Stimulated activated CD4-positive, alpha-beta T cell treated with anti-CD3 and anti-CD28 coated beads, Interleukin-12 subunit alpha, Interleukin-12 subunit beta, amount 100 ng/mL, for 24 hours (primary cell): ENCODE measurements around the gene CD68.
A peak's percentile ranks its signal among the peaks of the same experiment; 100 is the strongest.
"Not testable (repeated sequence)": the region's sequence is repeated elsewhere in the genome, so short reads cannot be mapped to it uniquely, and the experiment has no call there.

Source experiments
- DNase-seq, 2 experiments: peaks; one replicate each; pipeline ENCODE4 v3.0.0-alpha.2; 2020; ENCODE audit warnings: low read depth in 2 of 2

The CD68 gene

DNA sequence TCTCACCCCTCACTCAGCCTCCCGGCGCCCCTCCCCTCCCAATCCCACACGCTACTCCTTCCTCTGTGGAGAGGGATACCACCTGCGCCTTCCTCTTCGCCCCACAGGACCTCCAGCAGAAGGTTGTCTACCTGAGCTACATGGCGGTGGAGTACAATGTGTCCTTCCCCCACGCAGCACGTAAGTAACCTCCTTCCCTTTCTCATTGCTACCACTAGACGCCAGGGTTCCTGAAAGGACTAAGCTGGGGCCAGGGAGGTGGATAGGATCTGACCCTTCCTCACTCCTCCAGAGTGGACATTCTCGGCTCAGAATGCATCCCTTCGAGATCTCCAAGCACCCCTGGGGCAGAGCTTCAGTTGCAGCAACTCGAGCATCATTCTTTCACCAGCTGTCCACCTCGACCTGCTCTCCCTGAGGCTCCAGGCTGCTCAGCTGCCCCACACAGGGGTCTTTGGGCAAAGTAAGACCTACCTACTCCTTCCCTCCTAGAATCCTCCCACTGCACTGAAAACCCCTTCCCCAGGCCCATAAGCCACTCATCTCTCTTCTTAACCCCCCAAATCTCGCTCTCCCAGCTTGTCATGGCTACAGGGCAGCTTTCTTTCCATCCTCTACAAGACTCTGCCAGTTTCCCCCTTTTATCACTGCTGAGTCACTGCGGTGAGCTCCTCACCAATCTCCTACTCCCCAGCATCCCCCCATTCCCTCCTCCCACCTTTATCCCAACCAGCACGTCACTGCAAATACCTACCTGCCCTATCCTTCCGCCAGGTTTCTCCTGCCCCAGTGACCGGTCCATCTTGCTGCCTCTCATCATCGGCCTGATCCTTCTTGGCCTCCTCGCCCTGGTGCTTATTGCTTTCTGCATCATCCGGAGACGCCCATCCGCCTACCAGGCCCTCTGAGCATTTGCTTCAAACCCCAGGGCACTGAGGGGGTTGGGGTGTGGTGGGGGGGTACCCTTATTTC, 1.5 kb downstream of the CD68 start:
- no peak for DNase-seq

DNA sequence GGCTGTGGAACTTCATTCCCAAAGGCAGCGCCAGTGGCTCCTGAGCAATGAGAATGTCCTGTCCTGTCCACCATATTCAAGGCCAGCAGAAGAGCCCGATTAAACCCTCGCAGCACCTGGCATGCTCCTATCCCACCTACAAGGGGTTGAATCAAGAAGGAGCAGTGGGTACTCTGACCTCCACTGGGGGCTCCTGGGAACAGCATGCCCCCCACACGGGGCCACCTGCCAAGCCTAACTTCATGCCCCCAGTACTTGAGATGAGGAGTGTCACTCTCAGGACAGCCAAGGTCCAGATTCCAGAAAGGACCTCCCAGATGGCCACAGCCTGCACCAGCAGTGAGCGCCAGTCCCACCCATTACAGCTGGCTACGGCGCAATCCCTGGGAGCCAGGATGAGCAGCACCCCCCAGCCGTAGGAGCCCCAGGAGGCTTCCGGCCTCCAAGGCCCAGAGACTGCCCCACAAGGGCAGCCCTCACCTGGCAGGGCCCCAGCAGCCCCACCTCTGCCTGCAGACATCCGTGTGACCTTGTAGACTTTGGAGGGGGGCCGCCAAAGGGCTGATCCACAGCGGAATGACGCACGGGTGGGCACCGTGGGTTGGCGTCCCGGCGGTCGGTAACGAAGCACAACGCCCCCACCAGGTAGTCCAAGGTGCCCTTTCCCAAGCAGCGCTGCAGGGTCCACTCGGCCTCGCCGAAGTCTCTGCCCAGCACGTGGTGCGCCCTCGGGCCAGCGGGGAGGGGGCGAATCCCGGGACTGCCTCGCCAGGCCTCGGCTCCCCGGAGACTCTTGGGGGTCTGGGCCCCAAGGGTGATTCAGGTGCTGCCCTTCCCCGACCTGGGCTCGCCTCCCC, 3.2 kb downstream of the CD68 start:
- no peak for DNase-seq

DNA sequence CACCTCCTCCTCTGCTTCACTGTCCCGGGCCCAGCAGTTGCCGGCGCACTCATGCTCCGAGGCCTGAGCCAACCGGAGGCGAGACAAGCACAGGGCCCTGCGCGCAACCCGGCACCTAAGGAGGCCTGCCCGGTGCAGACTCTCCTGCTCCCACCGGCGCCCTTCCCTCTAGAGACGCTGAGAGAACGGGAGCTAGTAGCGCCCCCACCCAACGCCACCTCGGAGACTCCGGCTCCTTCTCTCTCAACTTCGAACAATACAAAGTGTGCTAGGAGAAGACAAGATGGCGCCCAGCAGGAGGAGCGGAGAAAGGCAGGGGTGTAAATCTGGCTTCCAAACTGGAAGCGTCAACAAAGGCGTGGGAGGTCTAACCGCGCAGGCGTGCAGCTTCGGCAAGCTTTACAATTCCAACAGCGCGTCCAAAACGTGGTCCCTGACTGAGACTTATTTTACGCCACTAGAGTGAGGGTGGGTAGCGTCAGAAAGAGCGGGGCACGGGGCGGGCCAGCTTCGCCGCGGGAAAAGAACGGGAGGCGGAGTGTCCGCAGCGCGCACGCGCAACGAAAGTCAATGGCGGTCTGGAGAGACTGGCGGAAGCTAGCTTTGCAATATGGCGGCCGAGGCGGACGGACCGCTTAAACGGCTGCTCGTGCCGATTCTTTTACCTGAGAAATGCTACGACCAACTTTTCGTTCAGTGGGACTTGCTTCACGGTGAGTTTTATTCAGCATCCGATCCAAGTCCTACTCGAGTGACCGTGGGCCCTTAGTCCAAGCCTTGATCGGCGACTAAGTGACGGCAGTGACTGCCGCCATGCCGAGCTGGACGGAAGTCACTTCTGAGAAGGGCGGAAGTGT, 4.0 kb downstream of the CD68 start, which contains the start of gene MPDU1:
TSS of gene MPDU1 (plus strand) at position 600 of the 857 bp plus-strand sequence. CDS start at position 611, 11 bp downstream.
- peak; percentile 91 for DNase-seq

DNA sequence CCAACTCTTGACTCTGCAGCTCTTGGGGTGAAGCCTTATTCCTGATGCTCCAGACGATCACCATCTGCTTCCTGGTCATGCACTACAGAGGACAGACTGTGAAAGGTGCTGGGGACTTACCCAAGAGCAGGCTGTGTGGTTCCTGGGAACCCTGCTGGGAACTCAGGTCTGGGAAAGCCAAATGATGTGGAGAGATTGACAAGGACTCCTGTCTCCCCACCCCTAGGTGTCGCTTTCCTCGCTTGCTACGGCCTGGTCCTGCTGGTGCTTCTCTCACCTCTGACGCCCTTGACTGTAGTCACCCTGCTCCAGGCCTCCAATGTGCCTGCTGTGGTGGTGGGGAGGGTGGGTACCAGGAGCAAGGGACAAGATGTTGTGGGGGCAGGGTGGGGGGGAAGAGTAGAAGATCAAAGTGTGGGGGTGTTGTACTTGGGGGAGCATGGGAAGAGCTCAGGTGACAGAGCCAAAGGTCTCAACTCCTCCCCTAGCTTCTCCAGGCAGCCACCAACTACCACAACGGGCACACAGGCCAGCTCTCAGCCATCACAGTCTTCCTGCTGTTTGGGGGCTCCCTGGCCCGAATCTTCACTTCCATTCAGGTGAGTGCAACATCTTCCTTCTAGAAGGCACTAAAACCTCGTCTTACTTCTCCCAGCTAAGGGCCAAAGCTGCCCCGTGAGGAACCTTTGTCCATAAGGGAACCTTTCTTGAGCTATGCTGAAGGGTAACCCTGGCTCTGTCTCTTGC, 7.4 kb downstream of the CD68 start:
- no peak for DNase-seq

DNA sequence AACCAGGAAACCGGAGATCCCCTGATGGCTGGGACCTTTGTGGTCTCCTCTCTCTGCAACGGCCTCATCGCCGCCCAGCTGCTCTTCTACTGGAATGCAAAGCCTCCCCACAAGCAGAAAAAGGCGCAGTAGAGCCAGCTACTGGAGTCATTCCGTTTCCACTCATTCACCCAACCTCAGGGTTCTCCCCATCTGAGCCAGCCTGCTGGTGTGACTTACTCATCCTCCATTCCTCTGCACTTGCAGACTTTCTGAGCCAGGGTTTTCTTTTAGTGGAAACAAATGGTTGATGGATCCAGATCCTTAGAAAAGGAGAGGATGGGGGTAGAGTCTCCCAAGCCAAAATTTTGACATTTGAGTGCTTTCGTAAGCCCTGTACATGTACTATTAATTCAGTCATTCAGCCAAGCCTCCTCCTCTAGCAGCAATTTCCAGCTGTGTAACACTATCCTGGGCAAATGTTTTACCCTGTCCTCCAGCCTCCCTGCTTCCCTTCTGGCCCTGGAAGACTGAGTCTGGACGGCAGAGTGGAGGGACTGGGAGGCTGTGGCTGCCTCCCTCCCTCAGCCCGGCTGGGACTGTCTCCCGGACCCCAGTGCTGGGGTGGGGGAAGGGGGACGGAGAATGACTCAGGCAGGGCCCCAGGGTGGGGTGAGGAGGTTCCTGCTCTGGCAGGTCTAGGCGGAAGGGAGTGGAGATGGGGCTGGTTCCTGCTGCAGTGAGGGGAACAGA, 8.1 kb downstream of the CD68 start:
- no peak for DNase-seq

DNA sequence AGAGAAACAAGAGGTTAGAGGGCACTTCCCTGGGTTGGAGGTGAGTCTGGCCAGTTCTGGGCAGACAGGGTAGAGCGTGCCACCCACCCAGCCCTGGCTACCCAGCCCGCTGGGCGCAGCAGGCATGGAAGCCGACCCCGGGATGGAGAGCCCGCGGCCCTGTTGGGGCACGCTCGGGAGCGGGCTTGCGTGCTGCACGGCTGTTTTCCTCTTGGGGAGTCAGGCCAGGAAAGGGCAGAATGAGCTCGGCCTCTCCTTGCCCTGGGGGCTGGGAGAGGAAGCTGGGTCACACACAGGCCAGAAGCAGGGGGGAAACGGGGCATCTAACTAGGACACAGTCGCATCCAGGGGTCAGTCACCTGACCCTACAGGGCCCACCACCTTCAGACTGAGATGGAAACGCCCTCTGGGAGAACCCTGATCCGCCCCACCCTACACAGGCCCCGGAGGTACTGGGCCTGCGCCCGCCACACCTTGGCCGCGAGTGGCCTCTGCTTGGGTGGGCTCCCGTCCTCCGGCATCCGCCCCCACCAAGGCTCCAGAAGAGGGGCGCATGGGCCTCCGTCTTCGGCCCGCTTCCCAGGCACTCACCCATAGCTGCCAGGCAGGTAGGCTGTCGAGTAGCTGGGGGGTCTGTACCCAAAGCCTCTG, 9.2 kb downstream of the CD68 start:
- no peak for DNase-seq

DNA sequence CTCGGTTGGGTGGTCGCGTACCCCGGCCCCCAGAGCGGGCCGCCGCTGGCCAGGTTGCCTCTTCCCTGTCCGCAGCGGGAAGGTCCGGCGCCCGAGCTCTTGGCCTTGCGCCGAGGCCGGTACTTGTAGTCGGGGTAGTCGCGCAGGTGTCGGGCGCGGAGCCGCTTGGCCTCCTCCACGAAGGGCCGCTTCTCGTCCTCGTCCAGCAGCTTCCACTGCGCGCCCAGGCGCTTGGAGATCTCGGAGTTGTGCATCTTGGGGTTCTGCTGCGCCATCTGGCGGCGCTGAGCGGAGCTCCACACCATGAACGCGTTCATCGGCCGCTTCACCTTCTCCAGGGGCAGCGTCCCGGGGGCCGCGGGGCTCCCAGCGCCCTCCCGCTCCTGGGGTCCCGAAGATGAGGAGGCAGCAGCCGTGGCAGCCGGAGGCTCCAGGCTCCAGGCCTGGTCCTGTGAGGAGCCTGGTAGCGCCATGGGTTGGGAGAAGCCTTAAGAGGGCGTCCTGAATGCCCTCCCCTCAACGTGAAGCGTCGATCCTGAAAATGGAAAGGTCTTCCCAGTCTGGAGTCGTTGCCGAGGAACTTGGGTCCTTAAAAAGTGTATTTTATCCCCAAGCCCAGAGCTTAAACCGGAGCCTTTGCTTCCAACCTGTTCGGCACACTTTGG, 9.9 kb downstream of the CD68 start:
- peak; percentile 46 to 49 for DNase-seq

DNA sequence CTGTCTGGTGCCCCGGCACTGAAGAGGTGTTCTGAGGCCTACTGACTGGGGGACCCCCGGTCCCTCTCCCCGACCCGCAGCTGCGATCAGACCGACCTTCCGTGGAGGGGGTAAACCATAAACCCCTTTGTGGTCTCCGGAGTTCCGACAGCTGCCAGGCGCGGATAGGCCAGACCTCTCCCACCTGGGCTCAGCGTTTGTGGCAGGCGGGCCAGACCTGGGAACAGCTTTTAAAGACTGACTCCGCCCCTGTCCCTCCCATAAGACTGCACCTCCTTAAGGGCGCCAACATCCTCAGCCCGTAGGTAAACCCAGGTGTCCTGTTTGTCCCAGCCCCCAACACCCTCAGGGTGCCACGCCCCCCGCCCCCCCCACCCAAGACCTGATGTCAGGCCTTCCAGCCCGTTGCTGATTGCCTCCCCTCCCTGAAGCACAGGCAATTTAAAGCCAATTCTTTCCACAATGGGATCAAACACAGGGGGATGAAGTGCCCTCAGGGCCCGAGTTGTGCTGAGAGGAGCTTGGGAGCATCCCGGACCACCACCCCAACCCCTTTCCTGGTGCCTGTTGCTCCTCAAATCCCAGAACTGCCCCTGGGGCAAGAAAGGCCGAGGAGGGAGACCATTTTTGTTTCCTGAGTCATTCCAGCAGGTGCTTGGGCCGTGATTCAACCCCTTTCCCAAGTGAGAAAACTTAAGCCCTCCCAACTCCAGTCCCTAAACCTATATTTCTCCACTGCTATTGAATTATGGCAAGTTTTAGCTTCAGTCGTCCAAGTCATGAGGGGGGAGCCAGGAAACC, 10.7 kb downstream of the CD68 start, which contains the start of gene SOX15:
TSS of gene SOX15 (minus strand) at position 204 of the 801 bp plus-strand sequence. CDS start 418 bp downstream, outside the sequence.
- no peak for DNase-seq

DNA sequence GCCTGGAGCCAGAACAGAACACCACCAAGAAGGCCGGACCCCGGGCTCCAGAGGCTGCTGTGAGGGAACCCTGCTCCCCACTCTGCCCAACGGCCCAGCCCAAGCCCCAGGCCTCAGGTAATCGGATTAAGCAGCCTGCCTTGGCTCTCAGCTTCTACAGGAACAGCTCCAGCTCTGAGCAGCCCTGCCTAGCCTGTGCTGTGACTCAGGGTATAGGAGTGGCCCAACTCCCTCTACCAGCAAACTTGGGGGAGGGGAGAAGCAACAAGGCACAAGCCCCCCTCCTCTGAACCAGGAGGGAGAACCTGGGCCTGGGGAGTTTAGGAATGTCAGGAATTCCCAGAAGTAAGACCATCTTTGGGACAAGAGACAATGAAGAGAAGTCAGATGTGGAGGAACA, 11.3 kb downstream of the CD68 start:
- no peak for DNase-seq

DNA sequence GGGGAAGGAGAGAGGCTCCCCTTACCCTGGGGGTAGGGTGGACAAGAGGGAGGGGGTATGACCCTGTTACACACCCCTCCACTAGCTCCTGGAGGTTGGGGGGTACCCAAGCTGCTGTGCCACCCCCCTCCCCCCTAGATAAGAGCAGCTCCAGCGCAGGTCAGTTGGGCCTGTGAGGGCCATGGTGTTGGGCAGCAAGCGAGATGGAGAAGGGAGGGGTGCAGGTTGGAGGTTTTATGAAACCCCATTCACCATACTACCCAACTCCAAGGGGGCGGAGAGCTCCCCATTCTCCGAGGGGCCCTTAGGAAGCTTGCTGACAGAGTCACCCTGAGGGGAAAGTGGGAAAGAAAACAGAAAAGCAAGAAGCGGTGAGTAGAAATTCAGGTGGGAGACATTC, 12.2 kb downstream of the CD68 start:
- no peak for DNase-seq

DNA sequence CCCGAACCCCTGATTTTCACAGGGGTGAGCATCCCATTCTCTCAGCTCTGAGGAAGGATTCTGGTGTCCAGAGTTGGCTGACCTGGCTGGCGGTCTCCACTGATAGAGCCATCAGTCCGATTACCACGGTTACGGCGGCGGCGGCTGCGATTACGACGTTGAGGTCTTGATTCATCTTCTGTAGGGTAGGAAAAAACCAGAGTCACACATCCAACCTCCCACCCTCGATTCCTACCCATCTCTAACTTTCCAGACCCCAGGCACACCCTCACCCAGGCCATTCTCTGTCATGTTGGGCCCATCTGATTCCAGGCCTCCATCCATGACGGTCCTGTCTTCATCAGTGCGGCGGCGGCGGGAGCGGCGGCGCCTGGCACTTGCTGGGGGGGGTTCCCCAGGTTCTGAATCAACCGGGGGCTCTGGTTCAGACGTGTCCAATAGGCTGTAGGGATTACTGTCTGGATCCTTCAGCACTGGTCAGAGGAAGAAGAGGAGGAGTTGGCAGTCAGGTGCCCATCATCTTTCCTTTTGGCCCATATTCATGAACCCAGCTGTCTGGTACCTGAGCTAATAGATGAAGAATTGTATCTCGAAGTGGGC, 13.1 kb downstream of the CD68 start:
- no peak for DNase-seq

DNA sequence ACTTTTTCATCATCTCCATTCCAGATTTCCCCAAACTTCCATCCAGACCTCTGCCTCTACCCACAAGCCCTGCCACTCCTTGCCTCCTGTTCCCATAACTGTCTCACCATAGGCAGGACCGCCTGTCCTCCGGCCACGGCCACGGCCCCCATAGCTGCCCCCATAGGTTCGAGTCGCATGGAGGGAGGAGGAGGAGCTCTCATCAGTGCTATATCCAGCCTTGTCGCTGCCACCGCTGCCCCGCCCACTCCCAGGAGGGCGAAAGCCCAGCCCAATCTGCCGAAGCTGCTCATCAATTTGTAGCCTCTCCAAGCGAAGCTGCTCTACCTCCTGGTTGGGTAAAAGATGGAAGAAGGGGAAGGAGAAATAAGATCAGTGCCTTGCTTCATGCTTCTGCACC, 13.9 kb downstream of the CD68 start:
- no peak for DNase-seq

DNA sequence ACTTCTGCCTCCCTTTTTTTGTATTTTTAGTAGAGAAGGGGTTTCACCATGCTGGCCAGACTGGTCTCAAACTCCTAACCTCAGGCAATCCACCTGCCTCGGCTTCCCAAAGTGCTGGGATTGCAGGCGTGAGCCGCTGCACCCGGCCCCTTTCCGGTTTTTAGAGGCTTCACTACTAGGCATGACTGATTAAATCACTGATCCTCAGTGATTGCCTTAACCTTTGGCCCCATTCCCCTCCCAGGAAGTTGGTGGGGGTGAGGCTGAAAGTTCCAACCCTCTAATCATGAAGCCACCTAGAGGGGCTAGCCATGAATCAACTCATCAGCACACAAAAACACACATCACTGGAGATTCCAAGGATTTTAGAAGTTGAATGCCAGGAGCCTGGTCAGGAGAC, 18.1 kb downstream of the CD68 start:
- not testable (repeated sequence) for DNase-seq

DNA sequence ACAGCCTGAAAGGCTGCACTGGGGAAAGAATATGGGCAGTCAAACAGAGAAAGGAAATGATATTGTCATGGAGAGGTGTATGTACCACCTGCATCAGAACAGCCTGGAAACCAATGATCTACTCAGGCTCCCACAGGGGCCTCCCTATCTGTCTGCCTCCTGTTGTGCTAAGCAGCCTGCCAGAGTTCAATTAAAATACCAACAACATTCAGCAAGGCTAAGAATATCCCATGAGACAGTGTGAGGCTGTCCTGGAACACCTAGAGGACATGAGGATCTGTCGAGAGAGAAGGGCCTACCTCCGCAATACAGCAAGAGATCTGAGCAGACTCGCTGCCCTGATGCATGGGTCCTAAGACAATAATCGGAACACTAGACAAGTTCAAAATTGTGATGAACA, 26.8 kb downstream of the CD68 start:
- DNase-seq = no peak

DNA sequence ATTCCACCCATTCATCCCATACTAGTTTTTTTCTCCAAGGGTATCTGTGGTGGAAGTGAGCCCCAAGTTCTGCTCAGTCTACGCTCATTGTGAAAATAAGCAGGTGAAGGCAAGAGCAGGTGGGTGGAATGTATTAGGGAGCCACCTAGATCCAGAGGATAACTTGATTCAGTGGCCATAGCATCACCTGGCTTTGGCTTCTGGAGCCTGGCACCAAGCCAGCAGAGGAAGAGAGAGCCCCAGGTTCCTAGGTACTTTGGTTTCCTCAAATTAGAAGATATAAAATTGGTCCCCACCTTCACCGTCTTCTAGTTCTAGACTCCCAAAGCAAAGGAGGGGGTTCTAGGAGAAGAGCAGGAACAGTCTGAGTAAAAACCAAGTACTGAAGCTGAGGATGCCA, 31.2 kb downstream of the CD68 start:
- no peak for DNase-seq

DNA sequence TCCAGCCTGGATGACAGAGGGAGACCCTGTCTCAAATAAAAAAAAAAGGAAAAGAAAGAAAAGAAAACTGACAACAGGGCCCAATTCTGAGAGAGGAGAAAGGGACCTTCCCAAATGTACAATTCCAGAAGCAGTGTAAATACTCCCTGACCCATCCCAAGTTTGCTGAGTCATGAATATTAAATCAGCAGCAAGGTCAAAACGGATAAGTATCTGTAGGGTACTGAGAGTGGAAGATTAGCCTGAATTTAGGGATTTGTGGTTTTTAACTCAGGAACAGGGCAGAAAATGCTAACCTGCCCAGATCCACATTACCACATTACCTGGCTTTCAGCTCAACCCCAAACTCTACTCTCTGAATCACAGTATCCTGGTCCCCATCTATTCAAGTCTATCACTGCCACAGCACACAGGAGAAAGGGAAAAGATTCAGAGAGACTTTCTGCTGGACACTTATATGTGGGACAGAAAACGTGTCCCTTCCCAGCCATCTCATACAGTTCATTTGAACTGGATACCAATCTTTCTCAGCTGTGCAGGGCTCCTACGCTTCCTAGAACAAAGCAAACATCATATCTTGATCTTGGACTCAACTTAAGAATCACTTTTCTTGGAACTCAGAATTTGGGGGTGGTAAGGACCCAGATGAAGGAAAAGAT, 32.3 kb downstream of the CD68 start:
- no peak for DNase-seq

DNA sequence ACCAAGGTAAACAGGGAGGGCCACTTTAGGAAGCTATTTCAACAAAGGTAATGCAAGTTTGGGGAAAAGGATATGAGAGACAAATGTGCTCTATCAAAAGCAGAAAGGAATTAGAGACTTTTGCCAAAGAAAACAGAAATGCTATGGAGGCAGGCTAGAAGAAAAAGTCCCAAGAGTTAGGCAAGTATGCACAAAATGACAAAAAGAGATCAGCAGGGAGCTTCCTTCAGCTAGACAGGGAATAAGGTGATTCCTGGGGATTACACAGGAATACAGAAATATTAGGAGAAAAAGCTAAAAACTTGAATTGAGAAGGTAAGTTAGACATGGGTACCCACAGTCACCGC, 32.8 kb downstream of the CD68 start:
- DNase-seq = no peak
